PC-9 (cell line): ENCODE data around the gene LDLRAD2.
"Not testable (repeated sequence)": the region's sequence is repeated elsewhere in the genome, so short reads cannot be mapped to it uniquely, and the experiment has no call there.

ENCODE experiments used
- CTCF ChIP-seq: fragments of 200-600 bp; sonication (generic); conservative IDR thresholded peaks from 2 replicates; pipeline ENCODE4 v1.6.1; 2017; ENCODE audit warnings: mixed run types, antibody characterized with exemption, mild to moderate bottlenecking, moderate library complexity
- EZH2 ChIP-seq: fragments of 200-600 bp; sonication (generic); IDR thresholded peaks from 2 replicates; pipeline ENCODE4 v1.8.0; 2017; ENCODE audit warnings: antibody characterized with exemption, low read depth

GRCh38 chr1:21826694-21827093, 14.6 kb downstream of the LDLRAD2 start:
- not testable (repeated sequence) for TF ChIP-seq CTCF, EZH2
